GM23338 (cell line): Measurements from ENCODE around the gene TRAF4. TPM values are rescaled to one million over a fixed set of nuclear protein-coding genes. Genes with fewer than 3 reads are reported as not detected.
A peak's percentile ranks its signal among the peaks of the same experiment; 100 is the strongest.

Experiments
- ATAC-seq: fragments of 200-7000 bp; cut with Tn5 transposase; 3 replicates; pipeline ENCODE4 v1.9.1; 2020
- DNase-seq: peaks from one replicate; pipeline ENCODE4 v3.0.0-alpha.2; 2015; ENCODE audit warnings: low spot score
- H2AFZ ChIP-seq: fragments of 200-600 bp; sonication (generic); 2 replicates; pipeline ENCODE4 v1.8.0; 2016; ENCODE audit warnings: antibody characterized with exemption, mild to moderate bottlenecking, moderate library complexity
- H3F3A ChIP-seq: fragments of 200-600 bp; sonication (generic); replicated peaks from 2 replicates; pipeline ENCODE4 v1.8.0; 2017; ENCODE audit warnings: antibody characterized with exemption, mixed run types, low read depth
- H3K27ac ChIP-seq: fragments of 200-600 bp; sonication (generic); 2 replicates; pipeline ENCODE4 v1.6.1; 2016; ENCODE audit warnings: low read depth
- H3K27me3 ChIP-seq: fragments of 200-600 bp; sonication (generic); 2 replicates; pipeline ENCODE4 v1.8.0; 2016; ENCODE audit warnings: mild to moderate bottlenecking, mixed run types, moderate library complexity; ENCODE audit not compliant: insufficient read depth
- H3K36me3 ChIP-seq: fragments of 200-600 bp; sonication (generic); 2 replicates; pipeline ENCODE4 v1.8.0; 2016; ENCODE audit warnings: mild to moderate bottlenecking; ENCODE audit not compliant: insufficient read depth
- H3K4me1 ChIP-seq: fragments of 200-600 bp; sonication (generic); 2 replicates; pipeline ENCODE4 v1.8.0; 2016; ENCODE audit warnings: mild to moderate bottlenecking, moderate library complexity; ENCODE audit not compliant: insufficient read depth
- H3K4me2 ChIP-seq: fragments of 200-600 bp; sonication (generic); 2 replicates; pipeline ENCODE4 v1.7.1; 2017; ENCODE audit warnings: mixed run types
- H3K4me3 ChIP-seq: fragments of 200-600 bp; sonication (generic); 2 replicates; pipeline ENCODE4 v1.6.1; 2016; ENCODE audit warnings: mixed run types
- H3K79me2 ChIP-seq: fragments of 200-600 bp; sonication (generic); replicated peaks from 2 replicates; pipeline ENCODE4 v1.8.0; 2017; ENCODE audit warnings: mild to moderate bottlenecking; ENCODE audit not compliant: insufficient read depth
- H3K9me2 ChIP-seq: fragments of 200-600 bp; sonication (generic); 2 replicates; pipeline ENCODE4 v1.8.0; 2017; ENCODE audit not compliant: insufficient read depth
- H4K20me1 ChIP-seq: fragments of 200-600 bp; sonication (generic); replicated peaks from 2 replicates; pipeline ENCODE4 v1.8.0; 2017; ENCODE audit warnings: mild to moderate bottlenecking; ENCODE audit not compliant: insufficient read depth
- H3K27ac Mint-ChIP-seq: 2 replicates; pipeline ENCODE4 v1.8.0; 2020; ENCODE audit warnings: inconsistent platforms, mild to moderate bottlenecking, moderate library complexity, mixed read lengths
- H3K27me3 Mint-ChIP-seq: 3 replicates; pipeline ENCODE4 v1.8.0; 2022; ENCODE audit warnings: low read depth, mild to moderate bottlenecking, moderate library complexity, mixed read lengths, inconsistent platforms; ENCODE audit not compliant: insufficient read depth, poor library complexity
- H3K36me3 Mint-ChIP-seq: 3 replicates; pipeline ENCODE4 v1.8.0; 2021; ENCODE audit warnings: low read depth, mild to moderate bottlenecking, inconsistent platforms, moderate library complexity, mixed read lengths
- H3K4me1 Mint-ChIP-seq: 3 replicates; pipeline ENCODE4 v1.8.0; 2020; ENCODE audit warnings: mild to moderate bottlenecking, inconsistent platforms, mixed read lengths
- H3K4me3 Mint-ChIP-seq: 3 replicates; pipeline ENCODE4 v1.8.0; 2021; ENCODE audit warnings: moderate library complexity, mild to moderate bottlenecking, inconsistent platforms, mixed read lengths
- H3K9me3 Mint-ChIP-seq: 3 replicates; pipeline ENCODE4 v1.8.0; 2020; ENCODE audit warnings: moderate library complexity, mild to moderate bottlenecking, inconsistent platforms, mixed read lengths
- CREB1 ChIP-seq: fragments of 250-450 bp; sonication (Bioruptor Pico); IDR thresholded peaks from 2 replicates; pipeline ENCODE4 v1.5.0; 2020; ENCODE audit warnings: low read depth, mild to moderate bottlenecking, moderate library complexity
- EZH2 ChIP-seq: fragments of 200-600 bp; sonication (generic); IDR thresholded peaks from one replicate; pipeline ENCODE4 v1.8.0; 2017; ENCODE audit warnings: antibody characterized with exemption, mild to moderate bottlenecking, low read depth; ENCODE audit not compliant: unreplicated experiment
- EZH2phosphoT487 ChIP-seq: fragments of 200-600 bp; sonication (generic); IDR thresholded peaks from one replicate; pipeline ENCODE4 v1.8.1; 2018; ENCODE audit warnings: antibody characterized with exemption; ENCODE audit not compliant: unreplicated experiment
- JUNB ChIP-seq: IDR thresholded peaks from one replicate; pipeline ENCODE4 v1.6.1; 2016; ENCODE audit warnings: antibody characterized with exemption; ENCODE audit not compliant: unreplicated experiment
- NANOG ChIP-seq: IDR thresholded peaks from 2 replicates; pipeline ENCODE4 v1.6.1; 2016; ENCODE audit warnings: antibody characterized with exemption, borderline replicate concordance
- POLR2AphosphoS5 ChIP-seq: IDR thresholded peaks from 2 replicates; pipeline ENCODE4 v1.6.1; 2016; ENCODE audit warnings: antibody characterized with exemption, low read depth
- REST ChIP-seq: IDR thresholded peaks from one replicate; pipeline ENCODE4 v1.6.1; 2018; ENCODE audit warnings: antibody characterized with exemption; ENCODE audit not compliant: unreplicated experiment
- STAT1 ChIP-seq: IDR thresholded peaks from one replicate; pipeline ENCODE4 v1.6.1; 2016; ENCODE audit warnings: antibody characterized with exemption; ENCODE audit not compliant: unreplicated experiment
- ZNF114 ChIP-seq: fragments of 250-450 bp; sonication (Bioruptor Pico); IDR thresholded peaks from 2 replicates; pipeline ENCODE4 v1.5.0; 2020; ENCODE audit warnings: mild to moderate bottlenecking, moderate library complexity
- polyA plus RNA-seq: library from polyadenylated mRNA; unstranded; fragments of >200 nt; fragmentation: Nextera tagmentation; extraction: Ambion mirVana; gene quantifications from 2 replicates; pipeline ENCODE4 v1.2.1, GENCODE V29; 2016
- total RNA-seq: library from RNA; depleted of rRNA; stranded (reverse); fragments of >200 nt; shearing (Covaris generic); gene quantifications from 2 replicates; pipeline ENCODE4 v1.2.3, GENCODE V29; 2014
- TF ChIP-seq, protein P1 (sequence below), 2 experiments: fragments of 200-600 bp in 1 of 2; sonication (generic) in 1 of 2; conservative IDR thresholded peaks; 2 replicates each; pipeline versions ENCODE4 v1.5.1 to v1.6.1; 2016 to 2017; ENCODE audit warnings: antibody characterized with exemption in 2 of 2, low read depth in 2 of 2, mild to moderate bottlenecking in 2 of 2, moderate library complexity in 1 of 2
- TF ChIP-seq, protein P2 (sequence below): IDR thresholded peaks from 2 replicates; pipeline ENCODE4 v1.6.1; 2016; ENCODE audit warnings: antibody characterized with exemption

Gene TRAF4
- total and polyA plus RNA-seq, 2 experiments from 2014 or later = 63.5 to 152 TPM

DNA sequence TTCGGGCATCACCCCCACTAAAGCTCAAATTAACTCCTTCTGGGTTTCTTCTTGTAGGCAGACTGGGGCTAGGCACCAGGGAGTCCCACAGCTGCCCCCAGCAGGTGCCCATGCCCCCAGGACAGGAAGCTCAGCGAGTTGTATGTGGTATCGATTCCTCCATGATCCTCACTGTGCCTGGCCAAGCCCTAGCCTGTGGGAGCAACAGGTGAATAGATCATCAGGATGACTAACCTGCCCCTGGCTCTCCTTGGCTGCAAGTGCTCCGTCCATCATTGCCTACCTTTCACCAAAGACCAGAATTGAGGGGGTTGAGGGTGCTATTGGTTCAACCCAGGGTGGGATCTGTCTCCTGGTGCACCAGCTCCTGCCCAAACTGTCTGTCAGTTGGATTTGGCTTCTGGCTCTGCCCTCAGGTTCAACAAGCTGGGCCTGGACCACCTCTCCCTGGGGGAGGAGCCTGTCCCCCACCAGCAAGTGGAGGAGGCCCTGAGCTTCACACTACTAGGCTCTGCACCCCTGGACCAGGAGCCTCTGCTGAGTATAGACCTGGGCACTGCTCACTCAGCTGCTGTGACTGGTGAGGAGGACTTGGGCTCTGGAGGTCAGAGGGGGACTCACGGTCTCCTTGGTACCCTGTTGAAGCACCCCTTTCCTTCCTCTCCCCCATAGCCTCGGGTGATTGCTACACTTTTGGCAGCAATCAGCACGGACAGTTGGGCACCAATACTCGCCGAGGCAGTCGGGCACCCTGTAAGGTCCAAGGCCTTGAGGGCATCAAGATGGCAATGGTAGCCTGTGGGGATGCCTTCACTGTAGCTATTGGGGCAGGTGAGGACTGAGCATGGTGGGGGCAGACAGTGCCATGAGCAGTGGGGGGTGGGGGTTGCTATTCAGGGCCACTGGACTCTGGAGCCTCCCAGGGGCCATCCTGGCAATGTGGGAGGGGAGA lies 3.1 kb upstream of the TRAF4 start (continued):
- TF ChIP-seq REST = no peak
- TF ChIP-seq, protein P1, sequence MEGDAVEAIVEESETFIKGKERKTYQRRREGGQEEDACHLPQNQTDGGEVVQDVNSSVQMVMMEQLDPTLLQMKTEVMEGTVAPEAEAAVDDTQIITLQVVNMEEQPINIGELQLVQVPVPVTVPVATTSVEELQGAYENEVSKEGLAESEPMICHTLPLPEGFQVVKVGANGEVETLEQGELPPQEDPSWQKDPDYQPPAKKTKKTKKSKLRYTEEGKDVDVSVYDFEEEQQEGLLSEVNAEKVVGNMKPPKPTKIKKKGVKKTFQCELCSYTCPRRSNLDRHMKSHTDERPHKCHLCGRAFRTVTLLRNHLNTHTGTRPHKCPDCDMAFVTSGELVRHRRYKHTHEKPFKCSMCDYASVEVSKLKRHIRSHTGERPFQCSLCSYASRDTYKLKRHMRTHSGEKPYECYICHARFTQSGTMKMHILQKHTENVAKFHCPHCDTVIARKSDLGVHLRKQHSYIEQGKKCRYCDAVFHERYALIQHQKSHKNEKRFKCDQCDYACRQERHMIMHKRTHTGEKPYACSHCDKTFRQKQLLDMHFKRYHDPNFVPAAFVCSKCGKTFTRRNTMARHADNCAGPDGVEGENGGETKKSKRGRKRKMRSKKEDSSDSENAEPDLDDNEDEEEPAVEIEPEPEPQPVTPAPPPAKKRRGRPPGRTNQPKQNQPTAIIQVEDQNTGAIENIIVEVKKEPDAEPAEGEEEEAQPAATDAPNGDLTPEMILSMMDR (conservative IDR thresholded peaks at IDR 0.05; ENCODE audit: low read depth in 2 of 2) = no peak
- TF ChIP-seq JUNB = no peak

DNA sequence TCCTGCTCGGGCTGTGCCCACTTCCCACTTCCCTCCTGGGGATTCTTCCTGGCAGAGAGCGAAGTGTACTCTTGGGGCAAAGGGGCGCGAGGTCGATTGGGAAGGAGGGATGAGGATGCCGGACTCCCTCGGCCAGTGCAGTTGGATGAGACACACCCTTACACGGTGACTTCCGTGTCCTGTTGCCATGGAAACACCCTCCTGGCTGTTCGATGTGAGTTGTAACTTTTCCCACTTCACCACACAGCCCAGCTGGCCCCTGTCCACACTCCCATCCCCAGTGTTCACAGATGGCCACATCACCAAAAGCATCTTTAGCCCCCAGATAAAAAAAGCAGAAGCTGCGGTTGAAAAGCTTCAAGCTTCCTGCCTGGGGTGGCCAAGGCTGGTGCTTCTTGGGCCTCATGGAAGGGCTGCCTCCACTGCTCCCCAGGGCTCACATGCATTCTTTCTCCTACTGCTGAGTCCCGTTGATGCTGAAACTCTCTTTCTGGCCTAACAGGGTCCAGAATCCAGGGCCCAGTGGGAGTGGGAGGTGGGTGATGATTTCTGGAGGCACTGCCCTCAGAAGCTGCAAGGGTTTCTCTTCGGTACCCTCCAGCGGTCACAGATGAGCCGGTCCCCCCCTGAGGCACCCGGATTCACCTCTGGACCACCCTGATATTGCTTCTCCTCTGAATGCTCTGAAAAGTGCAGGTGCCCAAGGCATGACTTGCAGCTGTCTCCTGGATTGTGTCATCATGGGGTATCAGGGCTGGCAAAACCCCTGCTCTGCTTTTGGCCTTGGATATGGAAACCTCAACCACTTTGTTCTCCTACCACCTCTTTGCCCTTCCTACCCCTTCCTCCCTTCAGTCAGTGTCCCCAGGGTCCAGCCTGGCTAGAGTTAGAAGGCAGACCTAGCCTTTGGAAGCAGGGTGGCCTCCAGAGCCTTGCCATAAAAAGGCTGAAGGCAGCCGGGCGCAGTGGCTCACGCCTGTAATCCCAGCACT lies 2.2 kb upstream of the TRAF4 start:
- Histone ChIP-seq H3K27me3 (no peaks in the 10 kb centered on the region), H3F3A (peaks cover 15% of the 10 kb centered on the region; the same call in 1 of the 2 replicates), H3K4me1 (peaks cover 23% of the 10 kb centered on the region), H4K20me1 (peaks cover 3% of the 10 kb centered on the region; the same call in 1 of the 2 replicates), H3K79me2 (peaks cover 24% of the 10 kb centered on the region), H3K36me3 (no peaks in the 10 kb centered on the region; the same call in 1 of the 2 replicates), H3K4me2 (no peak overlapping the region), H3K9me2 (no peaks in the 10 kb centered on the region), H3K27ac (0 out of 2 replicates have a peak overlapping the region, but pooled peaks have one; percentile 95), H2AFZ (no peak overlapping the region), H3K4me3 (no peak overlapping the region)
- H3K4me1 Mint-ChIP-seq = peaks cover 15% of the 10 kb centered on the region
- DNase-seq = no peak
- no peaks in the 10 kb centered on the region for H3K9me3 Mint-ChIP-seq
- H3K36me3 Mint-ChIP-seq = peaks cover 39% of the 10 kb centered on the region
- peaks cover 31% of the 10 kb centered on the region for H3K27me3 Mint-ChIP-seq
- H3K4me3 Mint-ChIP-seq = no peak overlapping the region
- ATAC-seq = no peak
- H3K27ac Mint-ChIP-seq = 0 out of 2 replicates have a peak overlapping the region, but pooled peaks have one; percentile 96
- no peak for TF ChIP-seq REST
- TF ChIP-seq EZH2 = no peak
- TF ChIP-seq NANOG = no peak
- TF ChIP-seq, protein P1 (conservative IDR thresholded peaks at IDR 0.05; ENCODE audit: low read depth in 2 of 2) = no peak
- TF ChIP-seq STAT1 = no peak
- no peak for TF ChIP-seq JUNB
- no peak for TF ChIP-seq POLR2AphosphoS5
- no peak for TF ChIP-seq ZNF114 (CRISPR knock-in tag)
- TF ChIP-seq, protein P2, sequence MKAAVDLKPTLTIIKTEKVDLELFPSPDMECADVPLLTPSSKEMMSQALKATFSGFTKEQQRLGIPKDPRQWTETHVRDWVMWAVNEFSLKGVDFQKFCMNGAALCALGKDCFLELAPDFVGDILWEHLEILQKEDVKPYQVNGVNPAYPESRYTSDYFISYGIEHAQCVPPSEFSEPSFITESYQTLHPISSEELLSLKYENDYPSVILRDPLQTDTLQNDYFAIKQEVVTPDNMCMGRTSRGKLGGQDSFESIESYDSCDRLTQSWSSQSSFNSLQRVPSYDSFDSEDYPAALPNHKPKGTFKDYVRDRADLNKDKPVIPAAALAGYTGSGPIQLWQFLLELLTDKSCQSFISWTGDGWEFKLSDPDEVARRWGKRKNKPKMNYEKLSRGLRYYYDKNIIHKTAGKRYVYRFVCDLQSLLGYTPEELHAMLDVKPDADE = no peak
- TF ChIP-seq CREB1 (CRISPR knock-in tag) = no peak
- TF ChIP-seq EZH2phosphoT487 = no peak
